Measurements from ENCODE around the gene ZNF35. TPM values are rescaled to one million over a fixed set of nuclear protein-coding genes. Genes with fewer than 3 reads are reported as not detected.

The ZNF35 gene
- total RNA-seq, 1 donor from 2014 or later: 19.3 TPM

DNA sequence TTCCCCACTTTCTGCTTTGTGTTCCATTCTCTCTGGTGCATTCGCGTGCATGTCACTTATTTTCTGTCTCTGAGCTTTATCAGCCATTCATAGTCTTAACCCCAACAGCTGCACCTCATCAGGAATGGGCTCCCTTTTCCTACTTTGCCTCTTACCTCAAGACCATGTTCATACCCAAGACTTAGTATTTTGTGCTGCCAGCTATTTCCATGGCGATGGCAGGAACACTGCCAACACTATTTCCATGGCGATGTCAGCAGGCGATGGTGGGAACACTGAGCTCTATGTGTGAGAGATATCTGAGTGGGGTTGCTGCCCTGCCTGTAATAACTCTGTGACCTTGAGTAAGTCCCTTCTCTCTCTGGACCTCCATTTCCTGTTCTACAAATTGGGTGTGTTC, 5.5 kb downstream of the ZNF35 start:
- DNase-seq (ENCODE audit: low spot score, unreplicated experiment): no peak
- no peak overlapping the region for H3K4me3 Mint-ChIP-seq (ENCODE audit: low read depth)
- H3K36me3 Mint-ChIP-seq (ENCODE audit: insufficient read depth): peaks cover 67% of the 10 kb centered on the region
- H3K27me3 Mint-ChIP-seq: no peaks in the 10 kb centered on the region
- H3K27ac Mint-ChIP-seq: no peak overlapping the region
- TF ChIP-seq, protein P1, sequence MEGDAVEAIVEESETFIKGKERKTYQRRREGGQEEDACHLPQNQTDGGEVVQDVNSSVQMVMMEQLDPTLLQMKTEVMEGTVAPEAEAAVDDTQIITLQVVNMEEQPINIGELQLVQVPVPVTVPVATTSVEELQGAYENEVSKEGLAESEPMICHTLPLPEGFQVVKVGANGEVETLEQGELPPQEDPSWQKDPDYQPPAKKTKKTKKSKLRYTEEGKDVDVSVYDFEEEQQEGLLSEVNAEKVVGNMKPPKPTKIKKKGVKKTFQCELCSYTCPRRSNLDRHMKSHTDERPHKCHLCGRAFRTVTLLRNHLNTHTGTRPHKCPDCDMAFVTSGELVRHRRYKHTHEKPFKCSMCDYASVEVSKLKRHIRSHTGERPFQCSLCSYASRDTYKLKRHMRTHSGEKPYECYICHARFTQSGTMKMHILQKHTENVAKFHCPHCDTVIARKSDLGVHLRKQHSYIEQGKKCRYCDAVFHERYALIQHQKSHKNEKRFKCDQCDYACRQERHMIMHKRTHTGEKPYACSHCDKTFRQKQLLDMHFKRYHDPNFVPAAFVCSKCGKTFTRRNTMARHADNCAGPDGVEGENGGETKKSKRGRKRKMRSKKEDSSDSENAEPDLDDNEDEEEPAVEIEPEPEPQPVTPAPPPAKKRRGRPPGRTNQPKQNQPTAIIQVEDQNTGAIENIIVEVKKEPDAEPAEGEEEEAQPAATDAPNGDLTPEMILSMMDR (IDR thresholded peaks at IDR 0.05; ENCODE audit: unreplicated experiment): no peak
- H3K4me1 Mint-ChIP-seq (ENCODE audit: low read depth): peaks cover 5% of the 10 kb centered on the region
- peaks cover 27% of the 10 kb centered on the region for H3K9me3 Mint-ChIP-seq (ENCODE audit: low read depth)

GRCh38 chr3:44659015-44659414, 10.5 kb downstream of the ZNF35 start:
- H3K4me1 Mint-ChIP-seq (ENCODE audit: low read depth): no peaks in the 10 kb centered on the region

DNA sequence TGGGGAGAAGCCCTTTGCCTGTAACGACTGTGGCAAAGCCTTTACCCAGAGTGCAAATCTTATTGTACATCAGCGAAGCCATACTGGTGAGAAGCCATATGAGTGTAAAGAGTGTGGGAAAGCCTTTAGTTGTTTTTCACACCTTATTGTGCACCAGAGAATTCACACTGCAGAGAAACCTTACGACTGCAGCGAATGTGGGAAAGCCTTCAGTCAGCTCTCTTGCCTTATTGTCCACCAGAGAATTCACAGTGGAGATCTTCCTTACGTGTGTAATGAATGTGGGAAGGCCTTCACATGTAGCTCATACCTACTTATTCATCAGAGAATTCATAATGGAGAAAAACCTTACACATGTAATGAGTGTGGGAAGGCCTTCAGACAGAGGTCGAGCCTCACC, 10.9 kb downstream of the ZNF35 start:
- H3K27me3 Mint-ChIP-seq: no peaks in the 10 kb centered on the region
- peaks cover 42% of the 10 kb centered on the region for H3K9me3 Mint-ChIP-seq (ENCODE audit: low read depth)
- TF ChIP-seq, protein P1 (IDR thresholded peaks at IDR 0.05; ENCODE audit: unreplicated experiment): no peak
- H3K4me3 Mint-ChIP-seq (ENCODE audit: low read depth): no peak overlapping the region
- DNase-seq (ENCODE audit: low spot score, unreplicated experiment): no peak
- peaks cover 75% of the 10 kb centered on the region for H3K36me3 Mint-ChIP-seq (ENCODE audit: insufficient read depth)
- no peaks in the 10 kb centered on the region for H3K4me1 Mint-ChIP-seq (ENCODE audit: low read depth)
- no peak overlapping the region for H3K27ac Mint-ChIP-seq

More at GRCh38 chr3:44659015-44659414, 10.5 kb downstream of the ZNF35 start:
- Mint-ChIP-seq H3K36me3 (ENCODE audit: insufficient read depth) (peaks cover 79% of the 10 kb centered on the region), H3K27me3 (no peaks in the 10 kb centered on the region), H3K4me3 (ENCODE audit: low read depth) (no peak overlapping the region), H3K27ac (no peak overlapping the region), H3K9me3 (ENCODE audit: low read depth) (peaks cover 42% of the 10 kb centered on the region)
- TF ChIP-seq, protein P1 (IDR thresholded peaks at IDR 0.05; ENCODE audit: unreplicated experiment): no peak
- DNase-seq (ENCODE audit: low spot score, unreplicated experiment): no peak

DNA sequence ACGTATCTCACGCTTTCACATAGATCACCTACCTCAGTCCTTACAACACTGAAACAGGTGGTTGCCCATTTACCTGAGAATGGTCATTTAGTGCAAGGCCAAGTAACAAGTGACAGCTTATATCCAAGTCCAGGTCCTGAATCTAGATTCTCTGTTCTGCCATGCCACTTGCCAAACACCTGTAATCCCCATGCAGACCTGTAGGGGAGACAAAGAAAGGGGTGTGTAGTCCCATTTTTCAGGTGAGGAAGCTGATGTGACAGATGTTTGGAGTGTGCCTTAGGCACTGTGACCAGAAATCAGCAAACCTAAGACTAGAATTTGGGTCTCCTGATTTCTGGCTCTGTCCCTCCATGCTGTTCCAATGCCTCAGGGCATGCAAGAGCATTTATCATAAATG, 12.7 kb downstream of the ZNF35 start:
- Mint-ChIP-seq H3K36me3 (ENCODE audit: insufficient read depth) (peaks cover 71% of the 10 kb centered on the region), H3K27me3 (no peaks in the 10 kb centered on the region), H3K9me3 (ENCODE audit: low read depth) (peaks cover 41% of the 10 kb centered on the region), H3K4me3 (ENCODE audit: low read depth) (no peak overlapping the region), H3K27ac (no peak overlapping the region), H3K4me1 (ENCODE audit: low read depth) (no peaks in the 10 kb centered on the region)
- no peak for DNase-seq (ENCODE audit: low spot score, unreplicated experiment)
- TF ChIP-seq, protein P1 (IDR thresholded peaks at IDR 0.05; ENCODE audit: unreplicated experiment): peak; percentile 19

- H3K36me3 Mint-ChIP-seq (ENCODE audit: insufficient read depth): peaks cover 32% of the 10 kb centered on the region
- peaks cover 13% of the 10 kb centered on the region for H3K9me3 Mint-ChIP-seq (ENCODE audit: low read depth)
- H3K27me3 Mint-ChIP-seq: no peaks in the 10 kb centered on the region
- H3K27ac Mint-ChIP-seq: no peak overlapping the region
- TF ChIP-seq, protein P1 (IDR thresholded peaks at IDR 0.05; ENCODE audit: unreplicated experiment): no peak
- H3K4me1 Mint-ChIP-seq (ENCODE audit: low read depth): no peaks in the 10 kb centered on the region
- DNase-seq (ENCODE audit: low spot score, unreplicated experiment): no peak
- no peak overlapping the region for H3K4me3 Mint-ChIP-seq (ENCODE audit: low read depth)
Observed at GRCh38 chr3:44665173-44665572, 16.6 kb downstream of the ZNF35 start.
